Astrocyte (in vitro differentiated cells and primary cell): Measurements from ENCODE around the gene YBX3. TPM values are rescaled to one million over a fixed set of nuclear protein-coding genes. Genes with fewer than 3 reads are reported as not detected.

ENCODE experiments used
- DNase-seq: peaks from one replicate; pipeline ENCODE4 v3.0.0-alpha.2; 2010; ENCODE audit warnings: low read depth
- FAIRE-seq: peaks from 2 replicates; lab custom pipeline; 2011; peaks lifted over from hg19 to GRCh38; lab: Jason Lieb, UNC
- H2AFZ ChIP-seq: 2 replicates; pipeline ENCODE4 v1.6.0; 2012; ENCODE audit warnings: low read depth, low read length, inconsistent platforms
- H3K27ac ChIP-seq: 2 replicates; pipeline ENCODE4 v1.5.1; 2011; ENCODE audit warnings: low read depth, low read length, inconsistent platforms
- H3K27me3 ChIP-seq: 2 replicates; pipeline ENCODE4 v1.6.0; 2011; ENCODE audit warnings: low read length, inconsistent platforms; ENCODE audit not compliant: insufficient read depth
- H3K36me3 ChIP-seq: 2 replicates; pipeline ENCODE4 v1.5.1; 2011; ENCODE audit warnings: low read length, inconsistent platforms; ENCODE audit not compliant: insufficient read depth
- H3K4me1 ChIP-seq: 2 replicates; pipeline ENCODE4 v1.5.1; 2011; ENCODE audit warnings: low read length, inconsistent platforms; ENCODE audit not compliant: insufficient read depth
- H3K4me2 ChIP-seq: 2 replicates; pipeline ENCODE4 v1.6.0; 2012; ENCODE audit warnings: low read length, inconsistent platforms
- H3K4me3 ChIP-seq: 2 replicates; pipeline ENCODE4 v1.5.1; 2011; ENCODE audit warnings: low read depth, mild to moderate bottlenecking, low read length, inconsistent platforms; ENCODE audit not compliant: insufficient read depth
- H3K79me2 ChIP-seq: 2 replicates; pipeline ENCODE4 v1.6.0; 2012; ENCODE audit warnings: mild to moderate bottlenecking, low read length, inconsistent platforms; ENCODE audit not compliant: insufficient read depth
- H3K9ac ChIP-seq: 2 replicates; pipeline ENCODE4 v1.6.0; 2012; ENCODE audit warnings: mild to moderate bottlenecking, low read length, inconsistent platforms
- H3K9me3 ChIP-seq: 2 replicates; pipeline ENCODE4 v1.5.1; 2012; ENCODE audit warnings: low read depth, mild to moderate bottlenecking, low read length, inconsistent platforms; ENCODE audit not compliant: insufficient read depth
- H4K20me1 ChIP-seq: 2 replicates; pipeline ENCODE4 v1.6.0; 2012; ENCODE audit warnings: low read length, inconsistent platforms; ENCODE audit not compliant: insufficient read depth
- H3K27ac Mint-ChIP-seq: one replicate; pipeline ENCODE4 v1.8.0; 2021; ENCODE audit warnings: mild to moderate bottlenecking, mixed read lengths; ENCODE audit not compliant: unreplicated experiment
- H3K27me3 Mint-ChIP-seq: one replicate; pipeline ENCODE4 v1.8.0; 2021; ENCODE audit warnings: low read depth, mixed read lengths; ENCODE audit not compliant: unreplicated experiment
- H3K36me3 Mint-ChIP-seq: one replicate; pipeline ENCODE4 v1.8.0; 2021; ENCODE audit warnings: low read depth, mixed read lengths; ENCODE audit not compliant: unreplicated experiment
- H3K4me1 Mint-ChIP-seq: one replicate; pipeline ENCODE4 v1.8.0; 2021; ENCODE audit warnings: low read depth, mixed read lengths; ENCODE audit not compliant: unreplicated experiment
- H3K4me3 Mint-ChIP-seq: one replicate; pipeline ENCODE4 v1.8.0; 2021; ENCODE audit warnings: mild to moderate bottlenecking, moderate library complexity, mixed read lengths; ENCODE audit not compliant: unreplicated experiment
- H3K9me3 Mint-ChIP-seq: one replicate; pipeline ENCODE4 v1.8.0; 2021; ENCODE audit warnings: mild to moderate bottlenecking, mixed read lengths; ENCODE audit not compliant: unreplicated experiment
- EZH2 ChIP-seq: IDR thresholded peaks from 2 replicates; pipeline ENCODE4 v1.6.1; 2012; ENCODE audit warnings: mild to moderate bottlenecking, low read length, inconsistent platforms; ENCODE audit not compliant: insufficient read depth
- total RNA-seq: library from RNA; stranded (reverse); gene quantifications from 2 replicates; pipeline ENCODE4 v1.2.1, GENCODE V29; 2021
- TF ChIP-seq, protein P1 (sequence below): IDR thresholded peaks from 2 replicates; pipeline ENCODE4 v1.5.1; 2011; ENCODE audit warnings: low read depth, mild to moderate bottlenecking, inconsistent platforms, low read length, moderate library complexity; ENCODE audit not compliant: insufficient read depth

Gene YBX3
- total RNA-seq, 1 donor from 2014 or later: 527 TPM

DNA sequence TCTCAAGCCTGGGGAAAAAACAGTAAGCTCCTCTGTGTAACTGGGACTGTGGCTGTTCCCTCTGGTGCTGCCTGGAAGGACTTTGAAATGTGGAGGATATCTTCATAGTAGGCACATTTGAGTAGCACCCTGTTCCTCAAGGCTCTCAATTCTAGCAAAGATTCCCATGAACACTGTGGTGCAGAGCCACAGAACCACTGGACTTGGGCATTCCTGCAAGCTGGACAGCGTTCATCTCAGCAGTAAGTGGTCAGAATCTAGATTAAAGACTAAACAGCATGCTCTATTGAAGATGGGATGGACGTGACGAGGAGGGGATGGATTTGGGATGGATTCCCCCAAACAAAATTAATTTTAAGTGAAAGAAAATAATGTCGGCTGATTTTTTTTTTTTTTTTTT is 9.4 kb upstream of the YBX3 start:
- Mint-ChIP-seq H3K4me3 (no peak overlapping the region), H3K9me3 (no peaks in the 10 kb centered on the region), H3K27me3 (peaks cover 4% of the 10 kb centered on the region), H3K27ac (no peak overlapping the region), H3K36me3 (no peaks in the 10 kb centered on the region), H3K4me1 (peaks cover 3% of the 10 kb centered on the region)
- H3K4me3 ChIP-seq: no peak overlapping the region
- H4K20me1 ChIP-seq: no peaks in the 10 kb centered on the region
- no peaks in the 10 kb centered on the region for H3K36me3 ChIP-seq
- H3K4me1 ChIP-seq: no peaks in the 10 kb centered on the region
- no peak overlapping the region for H3K27ac ChIP-seq
- DNase-seq: no peak
- peaks cover 5% of the 10 kb centered on the region for H3K27me3 ChIP-seq
- FAIRE-seq: no peak
- H3K4me2 ChIP-seq: no peak overlapping the region
- no peaks in the 10 kb centered on the region for H3K79me2 ChIP-seq
- H3K9ac ChIP-seq: no peak overlapping the region
- H2AFZ ChIP-seq: no peak overlapping the region
- H3K9me3 ChIP-seq: no peaks in the 10 kb centered on the region
- TF ChIP-seq, protein P1, sequence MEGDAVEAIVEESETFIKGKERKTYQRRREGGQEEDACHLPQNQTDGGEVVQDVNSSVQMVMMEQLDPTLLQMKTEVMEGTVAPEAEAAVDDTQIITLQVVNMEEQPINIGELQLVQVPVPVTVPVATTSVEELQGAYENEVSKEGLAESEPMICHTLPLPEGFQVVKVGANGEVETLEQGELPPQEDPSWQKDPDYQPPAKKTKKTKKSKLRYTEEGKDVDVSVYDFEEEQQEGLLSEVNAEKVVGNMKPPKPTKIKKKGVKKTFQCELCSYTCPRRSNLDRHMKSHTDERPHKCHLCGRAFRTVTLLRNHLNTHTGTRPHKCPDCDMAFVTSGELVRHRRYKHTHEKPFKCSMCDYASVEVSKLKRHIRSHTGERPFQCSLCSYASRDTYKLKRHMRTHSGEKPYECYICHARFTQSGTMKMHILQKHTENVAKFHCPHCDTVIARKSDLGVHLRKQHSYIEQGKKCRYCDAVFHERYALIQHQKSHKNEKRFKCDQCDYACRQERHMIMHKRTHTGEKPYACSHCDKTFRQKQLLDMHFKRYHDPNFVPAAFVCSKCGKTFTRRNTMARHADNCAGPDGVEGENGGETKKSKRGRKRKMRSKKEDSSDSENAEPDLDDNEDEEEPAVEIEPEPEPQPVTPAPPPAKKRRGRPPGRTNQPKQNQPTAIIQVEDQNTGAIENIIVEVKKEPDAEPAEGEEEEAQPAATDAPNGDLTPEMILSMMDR: no peak
- no peak for TF ChIP-seq EZH2

DNA sequence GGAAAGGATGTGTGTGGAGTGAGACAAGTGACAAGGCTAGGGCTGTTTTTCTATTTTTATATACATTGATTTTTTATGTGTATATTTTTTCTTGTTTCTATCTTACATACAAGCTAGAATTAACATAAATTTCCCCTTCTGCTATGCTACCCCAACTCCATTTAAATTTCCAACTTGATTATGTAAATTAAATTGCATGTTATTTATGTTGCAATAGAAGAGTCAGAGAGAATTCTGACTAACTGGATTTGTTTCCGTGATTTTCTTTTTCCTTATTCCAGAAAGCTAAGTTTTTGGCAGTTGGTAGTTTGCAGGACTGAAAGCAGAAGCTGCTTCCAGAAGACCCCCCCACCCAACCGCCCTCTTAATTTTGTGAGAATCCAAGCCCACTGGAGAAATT is 8.9 kb upstream of the YBX3 start:
- Histone ChIP-seq H3K9me3 (no peaks in the 10 kb centered on the region), H3K27me3 (peaks cover 5% of the 10 kb centered on the region), H3K79me2 (no peaks in the 10 kb centered on the region), H3K36me3 (no peaks in the 10 kb centered on the region), H3K4me2 (no peak overlapping the region), H3K4me3 (no peak overlapping the region), H2AFZ (no peak overlapping the region), H4K20me1 (no peaks in the 10 kb centered on the region), H3K9ac (no peak overlapping the region), H3K4me1 (no peaks in the 10 kb centered on the region), H3K27ac (no peak overlapping the region)
- peaks cover 4% of the 10 kb centered on the region for H3K27me3 Mint-ChIP-seq
- FAIRE-seq: no peak
- no peak overlapping the region for H3K27ac Mint-ChIP-seq
- H3K4me3 Mint-ChIP-seq: no peak overlapping the region
- no peaks in the 10 kb centered on the region for H3K9me3 Mint-ChIP-seq
- no peak for DNase-seq
- no peaks in the 10 kb centered on the region for H3K36me3 Mint-ChIP-seq
- TF ChIP-seq EZH2: no peak
- TF ChIP-seq, protein P1: no peak
- peaks cover 3% of the 10 kb centered on the region for H3K4me1 Mint-ChIP-seq

DNA sequence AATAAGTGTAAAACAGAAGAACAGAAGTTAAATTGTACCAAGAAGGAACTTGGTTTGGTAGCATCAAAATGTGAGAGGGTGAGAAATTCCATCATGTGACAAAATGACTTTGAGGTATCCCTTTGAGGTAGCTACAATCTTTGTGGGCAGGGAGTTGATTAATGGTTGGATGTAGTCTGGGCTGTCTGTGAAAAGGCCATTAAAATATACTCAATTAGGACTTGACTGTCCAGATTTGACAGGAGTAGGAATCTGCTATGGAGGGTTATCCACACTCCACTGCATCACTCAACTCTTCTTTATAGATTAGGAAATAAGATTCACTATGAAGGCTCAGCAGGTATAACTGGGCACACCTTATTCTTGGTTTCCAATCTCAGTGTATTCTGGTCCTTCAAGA is 7.4 kb upstream of the YBX3 start:
- FAIRE-seq: no peak
- H3K27ac Mint-ChIP-seq: no peak overlapping the region

More for the DNA sequence above, 7.4 kb upstream of the YBX3 start:
- Histone ChIP-seq H3K9ac (no peak overlapping the region), H3K79me2 (no peaks in the 10 kb centered on the region), H3K27ac (no peak overlapping the region), H3K4me1 (no peaks in the 10 kb centered on the region), H3K9me3 (no peaks in the 10 kb centered on the region), H3K27me3 (peaks cover 5% of the 10 kb centered on the region), H3K36me3 (no peaks in the 10 kb centered on the region), H3K4me2 (no peak overlapping the region), H3K4me3 (no peak overlapping the region), H4K20me1 (no peaks in the 10 kb centered on the region), H2AFZ (no peak overlapping the region)
- TF ChIP-seq, protein P1: no peak
- TF ChIP-seq EZH2: no peak
- Mint-ChIP-seq H3K4me1 (peaks cover 3% of the 10 kb centered on the region), H3K9me3 (no peaks in the 10 kb centered on the region), H3K27me3 (peaks cover 6% of the 10 kb centered on the region), H3K36me3 (no peaks in the 10 kb centered on the region), H3K4me3 (no peak overlapping the region)
- DNase-seq: no peak
